ENCODE measurements around the gene ANKRD34A. TPM values are rescaled to one million over a fixed set of nuclear protein-coding genes. Genes with fewer than 3 reads are reported as not detected.

ANKRD34A gene
- total RNA-seq, 1 experiment from 2014 or later = 0.19 TPM

DNA sequence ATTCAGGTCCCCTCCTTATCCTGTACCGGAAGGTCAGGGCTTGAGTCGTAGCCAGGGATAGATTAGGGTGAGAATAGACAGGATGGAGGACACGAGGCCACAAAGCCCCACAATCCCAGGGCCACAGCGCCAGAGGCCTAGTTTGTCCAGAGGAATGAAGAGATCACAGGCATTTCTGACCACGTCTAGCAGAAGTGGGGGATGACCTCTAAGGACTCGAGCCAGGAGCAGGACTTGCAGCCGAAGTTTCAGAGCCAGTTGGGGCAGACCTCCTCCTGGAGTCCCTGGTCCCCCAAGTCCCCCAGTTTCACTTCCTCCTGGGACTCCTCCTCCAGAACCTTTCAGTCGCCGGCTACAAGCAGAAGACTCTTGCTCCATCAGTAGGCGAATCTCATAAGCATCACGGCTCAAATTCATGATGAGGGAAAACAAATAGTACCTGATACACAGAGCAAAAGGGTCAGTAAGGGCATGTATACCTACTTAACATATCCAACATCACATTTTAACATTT is 52.2 kb downstream of the ANKRD34A start:
- H3K36me3 Mint-ChIP-seq (ENCODE audit: insufficient read depth, unreplicated experiment) = peaks cover 5% of the 10 kb centered on the region
- peaks cover 8% of the 10 kb centered on the region for H3K4me1 Mint-ChIP-seq (ENCODE audit: low read depth, unreplicated experiment)
- CTCF ChIA-PET = interaction anchor here (5.5 kb wide), 1 partner anchor 20 kb away, joined by 53 read pairs; no protein-coding TSS in a partner anchor
- no peaks in the 10 kb centered on the region for H3K9me3 Mint-ChIP-seq (ENCODE audit: low read depth, unreplicated experiment)
- intact Hi-C loops (cut with micrococcal nuclease; ENCODE audit: unreplicated experiment) = no loop called here
- TF ChIP-seq, protein P1, sequence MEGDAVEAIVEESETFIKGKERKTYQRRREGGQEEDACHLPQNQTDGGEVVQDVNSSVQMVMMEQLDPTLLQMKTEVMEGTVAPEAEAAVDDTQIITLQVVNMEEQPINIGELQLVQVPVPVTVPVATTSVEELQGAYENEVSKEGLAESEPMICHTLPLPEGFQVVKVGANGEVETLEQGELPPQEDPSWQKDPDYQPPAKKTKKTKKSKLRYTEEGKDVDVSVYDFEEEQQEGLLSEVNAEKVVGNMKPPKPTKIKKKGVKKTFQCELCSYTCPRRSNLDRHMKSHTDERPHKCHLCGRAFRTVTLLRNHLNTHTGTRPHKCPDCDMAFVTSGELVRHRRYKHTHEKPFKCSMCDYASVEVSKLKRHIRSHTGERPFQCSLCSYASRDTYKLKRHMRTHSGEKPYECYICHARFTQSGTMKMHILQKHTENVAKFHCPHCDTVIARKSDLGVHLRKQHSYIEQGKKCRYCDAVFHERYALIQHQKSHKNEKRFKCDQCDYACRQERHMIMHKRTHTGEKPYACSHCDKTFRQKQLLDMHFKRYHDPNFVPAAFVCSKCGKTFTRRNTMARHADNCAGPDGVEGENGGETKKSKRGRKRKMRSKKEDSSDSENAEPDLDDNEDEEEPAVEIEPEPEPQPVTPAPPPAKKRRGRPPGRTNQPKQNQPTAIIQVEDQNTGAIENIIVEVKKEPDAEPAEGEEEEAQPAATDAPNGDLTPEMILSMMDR (IDR thresholded peaks at IDR 0.05; ENCODE audit: unreplicated experiment) = no peak
- no peak for DNase-seq
- H3K4me3 Mint-ChIP-seq (ENCODE audit: low read depth, unreplicated experiment) = no peak overlapping the region
- BruUV-seq (replicated peaks) = no TSS peak
- no peak overlapping the region for H3K27ac Mint-ChIP-seq (ENCODE audit: unreplicated experiment)
- no peaks in the 10 kb centered on the region for H3K27me3 Mint-ChIP-seq (ENCODE audit: unreplicated experiment)

Other genes with a start within 250 kb of the ANKRD34A start
- gene CD160, start 245.1 kb downstream of the ANKRD34A start, total RNA-seq (2022) = not detected in 2 replicates
- 9.5 and 9.9 TPM in 2 replicates for gene RNF115, start 140.5 kb downstream of the ANKRD34A start, total RNA-seq (2022)
- gene POLR3C, start 140.4 kb downstream of the ANKRD34A start, total RNA-seq (2022) = 29.3 and 33.0 TPM in 2 replicates
- gene NUDT17, start 118.9 kb downstream of the ANKRD34A start, total RNA-seq (2022) = 2.8 and 4.0 TPM in 2 replicates
- gene PIAS3, start 105.5 kb downstream of the ANKRD34A start, total RNA-seq (2022) = 38.3 and 40.1 TPM in 2 replicates
- gene ANKRD35, start 78.7 kb downstream of the ANKRD34A start, total RNA-seq (2022) = 0.22 TPM in 1 of 2 replicates, not detected in the other
- 0.34 and 0.68 TPM in 2 replicates for gene ITGA10, start 54.5 kb downstream of the ANKRD34A start, total RNA-seq (2022)
- gene PEX11B, start 45.9 kb downstream of the ANKRD34A start, total RNA-seq (2022) = 27.1 and 27.3 TPM in 2 replicates
- 167 and 177 TPM in 2 replicates for gene RBM8A, start 37.1 kb downstream of the ANKRD34A start, total RNA-seq (2022)
- 6.3 and 7.2 TPM in 2 replicates for gene LIX1L, start 6.6 kb downstream of the ANKRD34A start, total RNA-seq (2022)
- 9.9 and 11.5 TPM in 2 replicates for gene POLR3GL, start 115 bp upstream of the ANKRD34A start, total RNA-seq (2022)
- 18.5 and 27.3 TPM in 2 replicates for gene TXNIP, start 32.0 kb upstream of the ANKRD34A start, total RNA-seq (2022)
- gene HJV, start 57.2 kb upstream of the ANKRD34A start, total RNA-seq (2022) = not detected in 2 replicates
- gene NBPF10, start 180.2 kb upstream of the ANKRD34A start, total RNA-seq (2022) = 3.1 and 3.3 TPM in 2 replicates

Data from Calu3 (cell line).